ENCODE measurements around the gene RPS27. TPM values are rescaled to one million over a fixed set of nuclear protein-coding genes. Genes with fewer than 3 reads are reported as not detected.
A peak's percentile ranks its signal among the peaks of the same experiment; 100 is the strongest.

The RPS27 gene
- total and polyA plus RNA-seq, 2 of the 13 experiments (the other 11 are each of a cell fraction or from before 2014, with no cell fraction given): 3,737 to 9,964 TPM

DNA sequence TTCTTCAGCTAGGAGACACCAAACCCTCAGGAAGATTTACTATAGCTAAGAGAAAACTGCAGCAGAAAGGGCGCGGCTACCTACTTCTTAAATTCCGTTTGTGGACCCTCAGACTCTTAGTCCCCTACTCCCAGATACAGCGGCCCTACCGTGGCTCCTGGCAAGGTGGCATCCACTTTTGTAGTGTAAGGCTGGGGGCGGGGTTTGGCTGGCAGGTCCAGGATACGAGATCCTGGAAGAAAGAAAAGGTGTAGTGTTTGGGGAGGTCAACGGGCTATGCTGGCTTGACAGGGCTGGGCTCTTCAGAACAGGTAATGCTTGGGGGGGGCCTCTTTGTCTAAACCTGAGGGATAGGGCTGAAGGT is 22.6 kb upstream of the RPS27 start:
- intact Hi-C loops (cut with micrococcal nuclease; ENCODE audit: unreplicated experiment): loop anchor here (5.0 kb wide), 1 partner anchor 171 kb away; no protein-coding TSS in a partner anchor
- no peak for DNase-seq (ENCODE audit: low spot score)
- no TSS peak for BruUV-seq (replicated peaks)
- H3K4me3 ChIP-seq (replicated peaks in 1 of 3; ENCODE audit: insufficient read depth in 1 of 3, low read depth in 2 of 3, low read length in 3 of 3): peak overlapping the region; percentile 62 to 82 (median 72)
- ChIA-PET POLR2A (interaction anchor here (0.9 to 10.0 kb wide), 14 partner anchors 9 to 252 kb away, joined by 3 to 209 read pairs (median 6); partner anchors contain the start of genes CRTC2, DENND4B, GATAD2B and INTS3), CTCF (ENCODE audit: low intra/inter-chr PET ratio, low total read pairs) (no interaction called here)
- peaks cover 9% of the 10 kb centered on the region for H3K79me2 ChIP-seq (ENCODE audit: insufficient read depth, low read length)
- H3K4me1 ChIP-seq (ENCODE audit: insufficient read depth, low read length): peaks cover 29% of the 10 kb centered on the region
- no peak for ATAC-seq
- 4% methylated on average over 8 of the region's 8 CpGs for WGBS (ENCODE audit: low lambda C conversion rate)
- no peaks in the 10 kb centered on the region for H3K9me3 ChIP-seq (ENCODE audit: low read length)
- no peak for FAIRE-seq
- in situ Hi-C loops (cut with HindIII; ENCODE audit: extremely low pct_ligation_motif_present, low pct_unique_long_range_greater_than_20kb): no loop called here
- no peak overlapping the region for H2AFZ ChIP-seq (ENCODE audit: low read length)
- peak overlapping the region; percentile 98 for H3K4me2 ChIP-seq (ENCODE audit: low read depth, low read length)
- peak overlapping the region; percentile 83 for H3K27ac ChIP-seq (ENCODE audit: extremely low read length, insufficient read depth, low read length)
- peak overlapping the region; percentile 75 for H3K9ac ChIP-seq (ENCODE audit: insufficient read depth, low read depth, low read length)
- no peaks in the 10 kb centered on the region for H4K20me1 ChIP-seq (ENCODE audit: insufficient read depth, low read length)
- H3K36me3 ChIP-seq (replicated peaks in 1 of 2; ENCODE audit: control insufficient read depth in 1 of 2, insufficient read depth in 2 of 2, low read length in 2 of 2): no peaks in the 10 kb centered on the region
- H3K27me3 ChIP-seq (ENCODE audit: control insufficient read depth in 1 of 2, insufficient read depth in 2 of 2, low read length in 2 of 2): no peaks in the 10 kb centered on the region; a peak in 1 of 5 replicates
- TF ChIP-seq SALL2 (CRISPR knock-in tag; IDR thresholded peaks at IDR 0.05): no peak
- TF ChIP-seq HIVEP1 (CRISPR knock-in tag; IDR thresholded peaks at IDR 0.05): no peak
- TF ChIP-seq EED (CRISPR knock-in tag; IDR thresholded peaks at IDR 0.05): no peak
- TF ChIP-seq ZZZ3 (CRISPR knock-in tag; IDR thresholded peaks at IDR 0.05; ENCODE audit: borderline replicate concordance): no peak
- 0 out of 2 replicates have a peak, but pooled peaks have one; percentile 7 for TF ChIP-seq TOPORS (CRISPR knock-in tag; IDR thresholded peaks at IDR 0.05)
- TF ChIP-seq XRCC5 (optimal IDR thresholded peaks at IDR 0.05; ENCODE audit: low read length): peak; percentile 7
- 0 out of 2 replicates have a peak, but pooled peaks have one; percentile 9 for TF ChIP-seq ZNF333 (CRISPR knock-in tag; IDR thresholded peaks at IDR 0.05; ENCODE audit: borderline replicate concordance)
- no peak for TF ChIP-seq ZNF124 (CRISPR knock-in tag; IDR thresholded peaks at IDR 0.05)
- 0 out of 2 replicates have a peak, but pooled peaks have one; percentile 18 for TF ChIP-seq ZFP36L1 (CRISPR knock-in tag; IDR thresholded peaks at IDR 0.05)
- TF ChIP-seq FOXC1 (CRISPR knock-in tag; IDR thresholded peaks at IDR 0.05; ENCODE audit: borderline replicate concordance): 0 out of 2 replicates have a peak, but pooled peaks have one; percentile 6
- TF ChIP-seq, protein P1, sequence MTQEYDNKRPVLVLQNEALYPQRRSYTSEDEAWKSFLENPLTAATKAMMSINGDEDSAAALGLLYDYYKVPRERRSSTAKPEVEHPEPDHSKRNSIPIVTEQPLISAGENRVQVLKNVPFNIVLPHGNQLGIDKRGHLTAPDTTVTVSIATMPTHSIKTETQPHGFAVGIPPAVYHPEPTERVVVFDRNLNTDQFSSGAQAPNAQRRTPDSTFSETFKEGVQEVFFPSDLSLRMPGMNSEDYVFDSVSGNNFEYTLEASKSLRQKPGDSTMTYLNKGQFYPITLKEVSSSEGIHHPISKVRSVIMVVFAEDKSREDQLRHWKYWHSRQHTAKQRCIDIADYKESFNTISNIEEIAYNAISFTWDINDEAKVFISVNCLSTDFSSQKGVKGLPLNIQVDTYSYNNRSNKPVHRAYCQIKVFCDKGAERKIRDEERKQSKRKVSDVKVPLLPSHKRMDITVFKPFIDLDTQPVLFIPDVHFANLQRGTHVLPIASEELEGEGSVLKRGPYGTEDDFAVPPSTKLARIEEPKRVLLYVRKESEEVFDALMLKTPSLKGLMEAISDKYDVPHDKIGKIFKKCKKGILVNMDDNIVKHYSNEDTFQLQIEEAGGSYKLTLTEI (CRISPR knock-in tag; conservative IDR thresholded peaks at IDR 0.05): no peak
- no peak for TF ChIP-seq SP5 (CRISPR knock-in tag; IDR thresholded peaks at IDR 0.05; ENCODE audit: borderline replicate concordance, low read depth)
- peak; percentile 21 for TF ChIP-seq ATF1 (CRISPR knock-in tag; IDR thresholded peaks at IDR 0.05)
- 0 out of 2 replicates have a peak, but pooled peaks have one; percentile 3 for TF ChIP-seq ZNF331 (CRISPR knock-in tag; IDR thresholded peaks at IDR 0.05)
- 0 out of 2 replicates have a peak, but pooled peaks have one; percentile 11 for TF ChIP-seq ZNF264 (CRISPR knock-in tag; IDR thresholded peaks at IDR 0.05)
- TF ChIP-seq SP2 (CRISPR knock-in tag; IDR thresholded peaks at IDR 0.05): no peak
- 0 out of 2 replicates have a peak, but pooled peaks have one; percentile 1 for TF ChIP-seq ARID2 (CRISPR knock-in tag; IDR thresholded peaks at IDR 0.05; ENCODE audit: borderline replicate concordance)
- no peak for TF ChIP-seq IRX3 (CRISPR knock-in tag; IDR thresholded peaks at IDR 0.05; ENCODE audit: borderline replicate concordance, low read depth)
- TF ChIP-seq FOXP4 (CRISPR knock-in tag; IDR thresholded peaks at IDR 0.05): no peak
